ENCODE measurements around the gene ANKS6.

GRCh38 chr9:98728500-98728899 is 67.9 kb downstream of the ANKS6 start:
- TF ChIP-seq POLR2A (IDR thresholded peaks at IDR 0.05; ENCODE audit: low read length) (no peak), GATA1 (IDR thresholded peaks at IDR 0.05; ENCODE audit: low read depth, low read length) (no peak)

Data from erythroblast (primary cell).